Neural cell (in vitro differentiated cells): Measurements from ENCODE around the gene ETNK1. TPM values are rescaled to one million over a fixed set of nuclear protein-coding genes. Genes with fewer than 3 reads are reported as not detected.
A peak's percentile ranks its signal among the peaks of the same experiment; 100 is the strongest.

Source experiments
- H2AFZ ChIP-seq: fragments of 200-600, 300-800 bp; sonication (generic), shearing (Covaris generic); 2 replicates; pipeline ENCODE4 v1.6.0; 2014; ENCODE audit warnings: low read depth, mild to moderate bottlenecking, antibody characterized with exemption, low read length, moderate library complexity
- H3F3A ChIP-seq: fragments of 200-600 bp; shearing (Covaris generic); 2 replicates; pipeline ENCODE4 v1.6.1; 2016; ENCODE audit warnings: mild to moderate bottlenecking, moderate library complexity, mixed read lengths, antibody characterized with exemption, low read length; ENCODE audit not compliant: insufficient read depth, poor library complexity, severe bottlenecking
- H3K27ac ChIP-seq: fragments of 200-600, 300-800 bp; sonication (generic), shearing (Covaris generic); 2 replicates; pipeline ENCODE4 v1.5.1; 2014; ENCODE audit warnings: mild to moderate bottlenecking, low read length, moderate library complexity
- H3K27me3 ChIP-seq: fragments of 300-800, 200-600 bp; sonication (generic), shearing (Covaris generic); 2 replicates; pipeline ENCODE4 v1.6.0; 2014; ENCODE audit warnings: mild to moderate bottlenecking, low read depth, low read length, moderate library complexity; ENCODE audit not compliant: insufficient read depth
- H3K36me3 ChIP-seq: fragments of 300-800, 200-600 bp; sonication (generic), shearing (Covaris generic); 2 replicates; pipeline ENCODE4 v1.5.1; 2014; ENCODE audit warnings: mild to moderate bottlenecking, antibody characterized with exemption, low read length, moderate library complexity; ENCODE audit not compliant: insufficient read depth
- H3K4me2 ChIP-seq: fragments of 300-800, 200-600 bp; sonication (generic), shearing (Covaris generic); 2 replicates; pipeline ENCODE4 v1.6.0; 2014; ENCODE audit warnings: mild to moderate bottlenecking, low read length
- H3K4me3 ChIP-seq: fragments of 300-800, 200-600 bp; sonication (generic), shearing (Covaris generic); 2 replicates; pipeline ENCODE4 v1.5.1; 2014; ENCODE audit warnings: mild to moderate bottlenecking, low read length, moderate library complexity
- H3K79me2 ChIP-seq: fragments of 200-600 bp; shearing (Covaris generic); replicated peaks from 2 replicates; pipeline ENCODE4 v1.6.0; 2014; ENCODE audit warnings: mild to moderate bottlenecking, low read length, moderate library complexity; ENCODE audit not compliant: insufficient read depth
- H3K9ac ChIP-seq: fragments of 300-800, 200-600 bp; sonication (generic), shearing (Covaris generic); 2 replicates; pipeline ENCODE4 v1.6.1; 2016; ENCODE audit warnings: mild to moderate bottlenecking, low read length, mixed read lengths
- H3K9me2 ChIP-seq: fragments of 200-600 bp; shearing (Covaris generic); 2 replicates; pipeline ENCODE4 v1.6.1; 2016; ENCODE audit warnings: mild to moderate bottlenecking, low read length, mixed read lengths; ENCODE audit not compliant: insufficient read depth
- H3K9me3 ChIP-seq: fragments of 200-600, 300-800 bp; sonication (generic), shearing (Covaris generic); 2 replicates; pipeline ENCODE4 v1.6.1; 2016; ENCODE audit warnings: mild to moderate bottlenecking, mixed run types, low read length, moderate library complexity, mixed read lengths
- H4K20me1 ChIP-seq: fragments of 200-600 bp; shearing (Covaris generic); 2 replicates; pipeline ENCODE4 v1.6.1; 2016; ENCODE audit warnings: mild to moderate bottlenecking, mixed run types; ENCODE audit not compliant: insufficient read depth
- CTCF ChIP-seq: fragments of 450-650 bp; IDR thresholded peaks from 2 replicates; pipeline ENCODE4 v1.5.1; 2014; ENCODE audit warnings: antibody characterized with exemption, mild to moderate bottlenecking, moderate library complexity; ENCODE audit not compliant: poor library complexity, severe bottlenecking
- EP300 ChIP-seq: fragments of 450-650 bp; conservative IDR thresholded peaks from 2 replicates; pipeline ENCODE4 v1.6.1; 2014; ENCODE audit warnings: antibody characterized with exemption, mild to moderate bottlenecking, moderate library complexity; ENCODE audit not compliant: poor library complexity, severe bottlenecking
- EZH2 ChIP-seq: fragments of 200-600, 300-800 bp; shearing (Covaris generic), sonication (generic); IDR thresholded peaks from 2 replicates; pipeline ENCODE4 v1.6.1; 2014; ENCODE audit warnings: antibody characterized with exemption, low read length, borderline replicate concordance, mild to moderate bottlenecking; ENCODE audit not compliant: insufficient read depth, poor library complexity, severe bottlenecking
- MXI1 ChIP-seq: fragments of 450-650 bp; conservative IDR thresholded peaks from 2 replicates; pipeline ENCODE4 v1.6.1; 2014; ENCODE audit warnings: antibody characterized with exemption, mild to moderate bottlenecking; ENCODE audit not compliant: poor library complexity, severe bottlenecking
- POLR2AphosphoS5 ChIP-seq: IDR thresholded peaks from 2 replicates; pipeline ENCODE4 v1.6.1; 2012
- RAD21 ChIP-seq: fragments of 450-650 bp; conservative IDR thresholded peaks from 2 replicates; pipeline ENCODE4 v1.6.1; 2014; ENCODE audit warnings: antibody characterized with exemption, mild to moderate bottlenecking, moderate library complexity
- SMC3 ChIP-seq: fragments of 450-650 bp; conservative IDR thresholded peaks from 2 replicates; pipeline ENCODE4 v1.6.1; 2014; ENCODE audit warnings: antibody characterized with exemption, mild to moderate bottlenecking, moderate library complexity; ENCODE audit not compliant: poor library complexity
- TAF1 ChIP-seq: IDR thresholded peaks from 2 replicates; pipeline ENCODE4 v1.6.1; 2012; ENCODE audit warnings: low read depth
- polyA plus RNA-seq: library from polyadenylated mRNA; depleted of rRNA; stranded (reverse); fragments of >200 nt; gene quantifications from 2 replicates; pipeline ENCODE4 v1.2.3, GENCODE V29; 2014
- TF ChIP-seq, protein P1 (sequence below): IDR thresholded peaks from 2 replicates; pipeline ENCODE4 v1.6.1; 2012; ENCODE audit warnings: borderline replicate concordance

The ETNK1 gene
- polyA plus RNA-seq, 1 donor from 2014 or later: 78.5 TPM

DNA sequence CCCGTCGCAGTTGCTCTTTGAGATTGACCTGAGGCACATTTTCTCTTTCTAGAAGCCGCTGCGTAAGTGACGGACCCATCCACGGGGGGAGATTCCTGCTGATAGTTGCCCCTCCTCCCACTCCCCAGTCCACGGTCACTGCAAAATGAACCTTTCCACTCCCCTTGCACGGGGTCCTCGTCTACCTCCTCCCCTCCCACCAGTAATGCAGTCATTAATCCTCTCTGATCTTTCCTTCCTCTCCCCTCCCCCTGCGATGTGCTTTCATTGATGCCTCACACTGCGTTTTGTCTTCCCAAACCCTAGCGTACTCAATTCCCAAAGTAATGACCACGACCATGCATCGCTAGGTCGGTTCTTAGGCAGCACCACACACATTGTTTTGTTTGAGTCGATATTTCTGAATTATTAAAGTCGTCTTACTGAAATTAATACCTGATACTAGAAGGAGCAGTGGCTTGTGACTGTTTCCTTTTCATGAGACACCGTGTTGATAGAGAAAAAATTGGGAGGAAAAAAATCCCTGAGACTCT, 857 bp downstream of the ETNK1 start:
- Histone ChIP-seq H3K9me2 (no peaks in the 10 kb centered on the region), H3K4me3 (peak overlapping the region; percentile 87), H3K9ac (peak overlapping the region; percentile 98), H3K9me3 (no peaks in the 10 kb centered on the region), H3K27me3 (no peaks in the 10 kb centered on the region), H3K27ac (peak overlapping the region; percentile 93), H3K36me3 (no peaks in the 10 kb centered on the region), H3K4me2 (peak overlapping the region; percentile 94), H4K20me1 (peaks cover 3% of the 10 kb centered on the region), H3K79me2 (peaks cover 53% of the 10 kb centered on the region), H2AFZ (peak overlapping the region; percentile 99), H3F3A (no peaks in the 10 kb centered on the region)
- TF ChIP-seq EZH2: no peak
- peak; percentile 57 for TF ChIP-seq POLR2AphosphoS5
- TF ChIP-seq TAF1: peak; percentile 15
- no peak for TF ChIP-seq EP300
- TF ChIP-seq, protein P1, sequence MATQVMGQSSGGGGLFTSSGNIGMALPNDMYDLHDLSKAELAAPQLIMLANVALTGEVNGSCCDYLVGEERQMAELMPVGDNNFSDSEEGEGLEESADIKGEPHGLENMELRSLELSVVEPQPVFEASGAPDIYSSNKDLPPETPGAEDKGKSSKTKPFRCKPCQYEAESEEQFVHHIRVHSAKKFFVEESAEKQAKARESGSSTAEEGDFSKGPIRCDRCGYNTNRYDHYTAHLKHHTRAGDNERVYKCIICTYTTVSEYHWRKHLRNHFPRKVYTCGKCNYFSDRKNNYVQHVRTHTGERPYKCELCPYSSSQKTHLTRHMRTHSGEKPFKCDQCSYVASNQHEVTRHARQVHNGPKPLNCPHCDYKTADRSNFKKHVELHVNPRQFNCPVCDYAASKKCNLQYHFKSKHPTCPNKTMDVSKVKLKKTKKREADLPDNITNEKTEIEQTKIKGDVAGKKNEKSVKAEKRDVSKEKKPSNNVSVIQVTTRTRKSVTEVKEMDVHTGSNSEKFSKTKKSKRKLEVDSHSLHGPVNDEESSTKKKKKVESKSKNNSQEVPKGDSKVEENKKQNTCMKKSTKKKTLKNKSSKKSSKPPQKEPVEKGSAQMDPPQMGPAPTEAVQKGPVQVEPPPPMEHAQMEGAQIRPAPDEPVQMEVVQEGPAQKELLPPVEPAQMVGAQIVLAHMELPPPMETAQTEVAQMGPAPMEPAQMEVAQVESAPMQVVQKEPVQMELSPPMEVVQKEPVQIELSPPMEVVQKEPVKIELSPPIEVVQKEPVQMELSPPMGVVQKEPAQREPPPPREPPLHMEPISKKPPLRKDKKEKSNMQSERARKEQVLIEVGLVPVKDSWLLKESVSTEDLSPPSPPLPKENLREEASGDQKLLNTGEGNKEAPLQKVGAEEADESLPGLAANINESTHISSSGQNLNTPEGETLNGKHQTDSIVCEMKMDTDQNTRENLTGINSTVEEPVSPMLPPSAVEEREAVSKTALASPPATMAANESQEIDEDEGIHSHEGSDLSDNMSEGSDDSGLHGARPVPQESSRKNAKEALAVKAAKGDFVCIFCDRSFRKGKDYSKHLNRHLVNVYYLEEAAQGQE: peak; percentile 18

GRCh38 chr12:22626406-22626805, 1.4 kb downstream of the ETNK1 start:
- Histone ChIP-seq H3K27ac (peak overlapping the region; percentile 93), H2AFZ (no peak overlapping the region), H3K79me2 (peaks cover 55% of the 10 kb centered on the region)

More at GRCh38 chr12:22626406-22626805, 1.4 kb downstream of the ETNK1 start:
- peak overlapping the region; percentile 98 for H3K9ac ChIP-seq
- H3K9me3 ChIP-seq: no peaks in the 10 kb centered on the region
- peak overlapping the region; percentile 87 for H3K4me3 ChIP-seq
- H3F3A ChIP-seq: no peaks in the 10 kb centered on the region
- peaks cover 3% of the 10 kb centered on the region for H4K20me1 ChIP-seq
- H3K4me2 ChIP-seq: peak overlapping the region; percentile 94
- TF ChIP-seq SMC3 (no peak), CTCF (no peak), RAD21 (no peak), TAF1 (no peak), EP300 (no peak), POLR2AphosphoS5 (no peak), EZH2 (no peak), MXI1 (no peak)
- TF ChIP-seq, protein P1: no peak
- no peaks in the 10 kb centered on the region for H3K27me3 ChIP-seq
- no peaks in the 10 kb centered on the region for H3K9me2 ChIP-seq
- no peaks in the 10 kb centered on the region for H3K36me3 ChIP-seq
